Activated naive CD4-positive, alpha-beta T cell treated with anti-CD3 and anti-CD28 coated beads for 36 hours (primary cell): ENCODE measurements around the gene CERS6. TPM values are rescaled to one million over a fixed set of nuclear protein-coding genes. Genes with fewer than 3 reads are reported as not detected.
"Not testable (repeated sequence)": the region's sequence is repeated elsewhere in the genome, so short reads cannot be mapped to it uniquely, and the experiment has no call there.

ENCODE experiments used
- CTCF ChIA-PET: fragments of 350-600 bp; sonication (Branson Sonifier 250); formaldehyde crosslinking; loops from one replicate; lab custom pipeline; 2021; ENCODE audit warnings: antibody characterized with exemption; lab: Charles Lee
- DNase-seq: peaks from one replicate; pipeline ENCODE4 v3.0.0-alpha.2; 2020
- H3K27ac Mint-ChIP-seq: one replicate; pipeline ENCODE4 v1.8.0; 2021; ENCODE audit warnings: mild to moderate bottlenecking, mixed read lengths
- H3K27me3 Mint-ChIP-seq: one replicate; pipeline ENCODE4 v1.8.0; 2021; ENCODE audit warnings: low read depth, mixed read lengths
- H3K36me3 Mint-ChIP-seq: one replicate; pipeline ENCODE4 v1.8.0; 2021; ENCODE audit warnings: low read depth, mixed read lengths
- H3K4me1 Mint-ChIP-seq: one replicate; pipeline ENCODE4 v1.8.0; 2021; ENCODE audit warnings: low read depth, mixed read lengths
- H3K4me3 Mint-ChIP-seq: one replicate; pipeline ENCODE4 v1.8.0; 2021; ENCODE audit warnings: mild to moderate bottlenecking, moderate library complexity, mixed read lengths
- H3K9me3 Mint-ChIP-seq: one replicate; pipeline ENCODE4 v1.8.0; 2021; ENCODE audit warnings: mixed read lengths
- intact Hi-C: fragments of 100-400 bp; cut with micrococcal nuclease; formaldehyde crosslinking; loops from one replicate; pipeline ENCODE4 v1.15.1; 2023
- total RNA-seq, 2 experiments: library from RNA; stranded (reverse); gene quantifications; one replicate each; pipeline ENCODE4 v1.2.3, GENCODE V29; 2021

Gene CERS6
- total RNA-seq, 2 experiments from 2014 or later, result 9.7 to 10.0 TPM

DNA sequence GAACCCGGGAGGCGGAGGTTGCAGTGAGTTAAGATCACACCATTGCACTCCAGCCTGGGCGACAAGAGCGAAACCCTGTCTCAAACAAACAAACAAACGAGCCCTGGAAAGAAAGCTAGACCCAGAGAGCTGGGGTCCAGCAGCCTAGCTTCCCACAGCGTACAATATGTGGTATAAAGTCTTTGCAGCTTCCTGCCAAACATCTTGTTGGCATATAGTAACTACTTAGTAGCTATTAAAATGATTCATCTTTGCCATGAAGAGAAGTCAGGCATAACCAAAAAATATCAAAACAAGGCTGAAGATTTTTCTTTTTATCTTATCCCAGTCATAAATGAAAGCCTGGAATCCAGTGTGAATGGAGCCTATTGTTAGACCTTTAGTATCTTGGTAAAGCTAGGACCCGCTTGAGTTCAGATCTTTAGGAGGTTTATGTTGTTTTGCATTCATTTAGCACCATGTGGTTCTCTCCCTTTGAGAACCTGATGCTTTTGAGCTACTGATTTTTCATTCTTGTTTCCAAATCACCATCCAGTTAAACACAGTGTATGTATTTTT is 206.7 kb downstream of the CERS6 start:
- Mint-ChIP-seq H3K4me1 (peaks cover 12% of the 10 kb centered on the region), H3K4me3 (no peak overlapping the region), H3K36me3 (peaks cover 4% of the 10 kb centered on the region), H3K27me3 (no peaks in the 10 kb centered on the region), H3K27ac (no peak overlapping the region), H3K9me3 (no peaks in the 10 kb centered on the region)
- DNase-seq, result no peak
- intact Hi-C loops, result no loop called here
- CTCF ChIA-PET, result interaction anchor here (0.7 kb wide), 1 partner anchor 9 kb away, joined by 3 read pairs; no protein-coding TSS in a partner anchor

DNA sequence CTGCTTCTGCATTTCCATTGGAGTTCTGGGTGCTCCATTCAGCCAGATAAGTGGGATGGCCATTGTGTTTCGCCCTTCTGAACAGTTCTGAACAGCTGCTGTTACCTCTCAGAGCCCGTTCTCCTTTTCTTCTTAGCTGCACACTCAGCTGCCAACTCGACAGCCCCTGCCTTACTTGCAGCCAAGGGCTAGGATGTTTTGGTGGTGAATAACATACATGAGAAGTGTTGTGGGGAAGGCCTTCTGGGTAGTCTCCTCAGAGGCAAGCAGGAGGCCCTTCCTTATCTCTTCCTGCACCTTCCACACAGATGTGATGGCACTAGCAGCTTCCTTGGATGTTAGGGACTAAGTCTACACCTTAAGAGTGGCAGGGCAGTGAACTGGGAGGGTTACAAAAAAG is 207.9 kb downstream of the CERS6 start:
- Mint-ChIP-seq H3K4me3 (no peak overlapping the region), H3K4me1 (peaks cover 14% of the 10 kb centered on the region), H3K27ac (no peak overlapping the region), H3K27me3 (no peaks in the 10 kb centered on the region), H3K36me3 (peaks cover 7% of the 10 kb centered on the region), H3K9me3 (no peaks in the 10 kb centered on the region)
- CTCF ChIA-PET, result no interaction called here
- no peak for DNase-seq
- intact Hi-C loops, result no loop called here

DNA sequence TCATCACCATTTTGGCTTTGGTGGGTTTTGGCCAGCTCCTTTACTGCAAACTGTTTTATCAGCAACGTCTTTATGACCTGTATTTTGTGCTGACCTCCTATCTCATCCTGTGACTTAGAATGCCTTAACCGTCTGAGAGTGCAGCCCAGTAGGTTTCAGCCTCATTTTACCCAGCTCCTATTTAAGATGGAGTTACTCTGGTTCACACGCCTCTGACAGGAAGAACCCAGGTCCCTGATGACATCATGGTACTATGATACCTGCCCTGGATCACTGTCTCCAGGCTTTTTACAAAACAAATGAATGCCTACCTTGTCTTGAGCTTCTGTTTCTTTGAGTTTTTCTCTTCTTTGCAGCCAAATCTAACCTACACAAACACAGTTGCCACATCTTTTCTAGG is 208.6 kb downstream of the CERS6 start:
- H3K9me3 Mint-ChIP-seq, H3K36me3 Mint-ChIP-seq, CTCF ChIA-PET, H3K27me3 Mint-ChIP-seq, DNase-seq, H3K4me3 Mint-ChIP-seq, H3K27ac Mint-ChIP-seq, intact Hi-C loops: not testable (repeated sequence)
- peaks cover 18% of the 10 kb centered on the region for H3K4me1 Mint-ChIP-seq

DNA sequence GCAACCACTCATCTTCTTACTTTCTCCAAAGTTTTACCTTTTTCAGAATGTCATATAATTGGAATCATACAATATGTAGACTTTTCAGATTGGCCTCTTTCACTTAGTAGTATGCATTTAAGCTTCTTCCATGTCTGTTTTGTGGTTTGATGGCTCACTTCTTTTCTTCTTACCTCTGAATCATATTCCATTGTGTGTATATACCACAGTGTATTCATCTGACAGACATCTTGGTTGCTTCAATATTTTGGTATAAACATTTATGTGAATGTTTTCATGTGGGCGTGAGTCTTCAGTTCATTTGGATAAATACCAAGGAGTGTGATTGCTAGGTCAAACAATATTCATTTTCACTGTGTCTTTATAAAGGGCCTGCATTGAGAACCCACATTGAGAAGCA is 210.3 kb downstream of the CERS6 start:
- CTCF ChIA-PET, result no interaction called here
- H3K36me3 Mint-ChIP-seq, result peaks cover 7% of the 10 kb centered on the region

DNA sequence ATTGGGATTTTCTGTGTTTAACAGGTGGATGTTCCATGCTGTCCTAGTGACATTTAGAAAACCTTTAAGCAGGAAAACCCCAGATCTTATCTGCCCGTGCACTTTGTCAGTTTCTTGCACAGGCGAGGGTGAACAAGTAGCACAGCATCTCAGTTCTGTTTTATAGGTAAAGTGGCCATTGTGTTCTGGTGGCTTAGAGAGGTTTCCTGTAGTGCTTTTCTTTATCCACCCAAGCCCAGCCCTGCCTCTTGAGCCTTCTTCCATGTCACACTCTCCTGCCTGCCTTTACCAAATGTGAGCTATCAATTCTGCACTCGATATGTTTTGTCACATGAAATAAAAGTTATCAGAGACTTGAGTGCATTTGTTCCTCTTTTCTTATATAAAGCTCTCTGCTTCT is 211.1 kb downstream of the CERS6 start:
- Mint-ChIP-seq H3K4me3 (no peak overlapping the region), H3K9me3 (no peaks in the 10 kb centered on the region), H3K36me3 (peaks cover 8% of the 10 kb centered on the region), H3K27ac (no peak overlapping the region), H3K4me1 (peaks cover 25% of the 10 kb centered on the region), H3K27me3 (no peaks in the 10 kb centered on the region)
- intact Hi-C loops, result no loop called here
- DNase-seq, result no peak
- CTCF ChIA-PET, result interaction anchor here (0.5 kb wide), 1 partner anchor 493 kb away, joined by 3 read pairs; no protein-coding TSS in a partner anchor

More for the DNA sequence above, 210.3 kb downstream of the CERS6 start:
- Mint-ChIP-seq H3K27ac (no peak overlapping the region), H3K4me3 (no peak overlapping the region), H3K27me3 (no peaks in the 10 kb centered on the region), H3K9me3 (no peaks in the 10 kb centered on the region), H3K4me1 (peaks cover 25% of the 10 kb centered on the region)
- DNase-seq, result no peak
- intact Hi-C loops, result no loop called here

DNA sequence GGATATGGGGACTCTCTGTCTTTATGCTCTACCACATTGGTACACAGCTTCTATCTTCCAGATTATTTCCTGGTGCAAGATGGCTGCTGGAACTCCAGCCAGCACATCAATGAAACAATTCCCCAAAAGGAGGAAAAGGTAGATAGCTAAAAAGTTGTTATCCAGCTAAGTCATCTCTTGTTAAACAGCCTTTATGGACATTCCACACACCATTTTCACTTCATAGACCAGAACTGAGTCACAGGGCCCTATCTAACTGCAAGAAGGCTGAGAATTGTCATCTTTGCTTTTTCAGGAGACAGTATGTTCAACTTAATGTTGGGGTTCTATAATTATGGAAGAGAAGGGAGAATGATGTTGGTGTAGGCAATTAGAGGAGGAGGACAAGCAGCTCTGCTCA is 213.1 kb downstream of the CERS6 start:
- CTCF ChIA-PET, result no interaction called here
- no peaks in the 10 kb centered on the region for H3K27me3 Mint-ChIP-seq
- DNase-seq, result no peak
- peaks cover 7% of the 10 kb centered on the region for H3K36me3 Mint-ChIP-seq
- intact Hi-C loops, result no loop called here
- no peaks in the 10 kb centered on the region for H3K9me3 Mint-ChIP-seq
- H3K4me1 Mint-ChIP-seq, result peaks cover 25% of the 10 kb centered on the region
- H3K4me3 Mint-ChIP-seq, result no peak overlapping the region
- H3K27ac Mint-ChIP-seq, result no peak overlapping the region

DNA sequence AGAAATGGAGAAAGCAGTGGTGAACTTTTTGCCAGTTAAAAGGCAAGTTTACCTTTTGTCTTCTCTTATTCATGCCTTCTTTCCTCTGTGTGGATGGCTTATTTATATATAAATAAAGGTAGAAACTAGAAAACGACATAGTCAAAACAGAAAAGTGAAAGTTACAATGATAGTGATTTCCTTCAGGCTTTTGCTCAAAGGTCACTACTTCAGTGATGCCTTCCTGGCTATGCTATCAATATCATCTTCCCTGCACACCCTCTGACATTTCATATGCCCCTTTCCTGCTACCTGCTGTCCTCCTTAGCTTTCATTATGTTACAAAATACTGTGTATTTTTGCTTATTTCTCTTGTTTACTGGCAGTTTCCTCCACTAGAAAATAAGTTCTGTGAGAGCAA is 214.4 kb downstream of the CERS6 start:
- intact Hi-C loops, result no loop called here
- Mint-ChIP-seq H3K36me3 (peaks cover 10% of the 10 kb centered on the region), H3K4me3 (no peak overlapping the region), H3K4me1 (peaks cover 23% of the 10 kb centered on the region), H3K27me3 (no peaks in the 10 kb centered on the region), H3K9me3 (no peaks in the 10 kb centered on the region), H3K27ac (no peak overlapping the region)
- CTCF ChIA-PET, result no interaction called here
- no peak for DNase-seq

DNA sequence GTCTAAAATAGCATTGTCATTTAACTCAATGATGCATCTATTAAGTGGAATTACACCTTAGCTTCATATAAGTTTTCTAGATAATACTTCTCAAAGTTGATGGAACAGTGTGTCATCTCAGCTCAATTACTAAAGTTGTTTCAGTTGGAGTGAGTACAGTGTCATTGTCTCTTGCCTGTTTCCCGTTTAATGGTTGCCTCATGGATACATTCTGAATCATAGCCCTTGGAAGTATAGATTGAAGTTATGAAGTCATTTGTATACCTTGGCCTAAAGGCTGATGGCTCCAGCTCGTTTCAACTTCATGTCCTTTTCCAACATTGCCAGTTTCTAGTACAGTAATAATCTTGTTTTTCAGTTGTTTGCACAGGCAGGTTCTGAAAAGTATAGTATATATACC is 215.9 kb downstream of the CERS6 start:
- Mint-ChIP-seq H3K4me1 (peaks cover 13% of the 10 kb centered on the region), H3K27ac (no peak overlapping the region), H3K4me3 (no peak overlapping the region), H3K9me3 (no peaks in the 10 kb centered on the region), H3K27me3 (no peaks in the 10 kb centered on the region), H3K36me3 (peaks cover 9% of the 10 kb centered on the region)
- no peak for DNase-seq
- intact Hi-C loops, result no loop called here
- CTCF ChIA-PET, result interaction anchor here (1.4 kb wide), 1 partner anchor 34 kb away, joined by 4 read pairs; no protein-coding TSS in a partner anchor

DNA sequence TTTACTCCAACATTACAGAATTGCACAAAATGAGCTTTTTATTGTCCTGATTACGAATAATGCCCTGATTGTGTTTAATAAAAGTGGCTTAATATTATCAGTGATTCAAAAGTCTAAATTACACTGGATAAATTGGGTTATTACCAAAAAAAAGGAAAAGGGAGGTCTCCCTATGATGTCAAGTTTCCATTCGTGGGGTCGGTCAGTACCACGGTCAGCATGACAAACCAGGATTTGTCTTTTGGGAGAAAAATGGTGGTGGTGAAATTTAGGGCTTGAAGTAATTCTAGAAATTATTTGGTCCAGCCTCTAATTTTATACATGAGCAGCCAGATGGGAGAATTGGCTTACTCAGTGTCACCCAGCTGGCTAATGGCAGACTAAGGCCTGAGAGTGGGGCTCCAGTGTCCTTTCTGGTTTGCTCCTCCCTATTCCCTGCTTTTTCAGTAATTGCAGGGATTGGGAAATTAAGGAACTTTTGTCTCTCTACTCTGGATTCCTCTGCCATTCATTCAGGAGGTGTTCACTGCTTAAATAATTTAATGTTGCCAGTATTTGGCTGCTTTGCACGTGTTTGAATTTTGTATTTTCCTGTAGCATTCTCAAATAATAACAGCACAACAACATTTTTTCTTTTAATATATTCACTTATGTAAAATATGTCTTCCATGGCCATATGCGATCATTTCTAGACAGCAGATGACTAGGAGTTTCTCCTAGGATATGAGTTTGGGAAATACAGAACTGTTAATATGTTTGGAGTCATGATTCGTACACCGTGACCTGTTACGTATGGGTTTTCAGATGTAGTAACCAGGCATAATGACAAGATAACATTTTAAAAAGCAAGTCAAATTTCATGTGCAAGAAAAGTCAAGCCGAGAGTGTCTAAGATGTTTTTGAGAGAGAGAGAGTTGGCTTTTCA is 217.5 kb downstream of the CERS6 start:
- Mint-ChIP-seq H3K27ac (no peak overlapping the region), H3K4me1 (peaks cover 11% of the 10 kb centered on the region), H3K36me3 (peaks cover 10% of the 10 kb centered on the region), H3K9me3 (no peaks in the 10 kb centered on the region), H3K4me3 (no peak overlapping the region), H3K27me3 (no peaks in the 10 kb centered on the region)
- CTCF ChIA-PET, result interaction anchor here (1.4 kb wide), 1 partner anchor 33 kb away, joined by 4 read pairs; no protein-coding TSS in a partner anchor
- DNase-seq, result no peak
- intact Hi-C loops, result no loop called here

DNA sequence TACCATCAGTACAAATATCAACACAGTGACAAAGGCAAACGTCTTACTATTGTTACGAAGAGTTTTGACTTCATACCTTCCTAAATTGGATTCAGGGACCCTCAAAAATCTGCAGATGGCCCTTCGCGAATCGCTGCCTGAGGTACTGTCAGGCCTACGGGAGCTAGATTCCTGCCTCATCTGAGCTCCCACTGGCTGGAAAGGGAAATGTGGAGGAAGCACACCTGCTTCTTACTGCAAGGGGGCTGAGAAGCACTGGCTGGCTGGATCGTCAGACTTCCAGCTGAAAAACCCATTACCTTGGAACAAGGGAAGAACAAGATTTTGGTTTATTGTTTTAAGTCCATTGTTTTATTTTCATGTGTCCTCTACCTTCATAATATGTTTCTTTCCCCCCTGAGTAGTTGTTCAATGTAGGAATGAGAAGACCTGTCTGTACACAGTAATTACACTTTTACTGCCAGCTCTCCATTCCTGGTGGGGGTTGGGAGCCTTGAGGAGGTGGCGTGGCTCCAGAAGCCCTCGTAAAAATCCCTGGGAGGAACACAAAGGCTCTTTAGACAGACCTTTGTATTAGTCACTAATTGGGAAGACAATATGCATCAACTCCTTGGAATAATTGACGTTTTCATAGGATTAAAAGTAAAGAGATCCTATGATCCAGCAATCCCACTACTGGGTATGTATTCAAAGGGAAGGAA is 222.2 kb downstream of the CERS6 start:
- intact Hi-C loops, result no loop called here
- Mint-ChIP-seq H3K9me3 (no peaks in the 10 kb centered on the region), H3K27me3 (no peaks in the 10 kb centered on the region), H3K36me3 (peaks cover 9% of the 10 kb centered on the region), H3K27ac (no peak overlapping the region), H3K4me3 (no peak overlapping the region), H3K4me1 (no peaks in the 10 kb centered on the region)
- CTCF ChIA-PET, result no interaction called here
- DNase-seq, result no peak

DNA sequence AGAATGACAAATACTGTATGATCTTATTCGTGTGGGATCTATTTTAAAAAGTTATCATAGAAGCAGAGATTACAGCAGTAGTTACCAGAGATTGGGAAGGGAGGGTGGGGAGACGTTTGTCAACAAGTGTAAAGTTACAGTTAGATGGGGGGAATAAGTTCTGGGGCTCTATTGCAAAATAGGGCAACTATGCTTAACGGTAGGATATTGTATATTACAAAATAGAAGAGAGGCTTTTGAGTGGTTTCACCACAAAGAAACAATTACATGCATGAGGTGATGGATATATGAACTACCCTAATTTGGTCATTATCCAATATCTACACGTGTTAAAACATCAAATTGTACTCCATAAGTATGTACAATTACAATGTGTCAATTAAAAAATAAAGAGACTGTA is 223.0 kb downstream of the CERS6 start:
- CTCF ChIA-PET, result no interaction called here
- Mint-ChIP-seq H3K36me3 (peaks cover 7% of the 10 kb centered on the region), H3K4me1 (no peaks in the 10 kb centered on the region), H3K4me3 (no peak overlapping the region), H3K27ac (no peak overlapping the region), H3K9me3 (no peaks in the 10 kb centered on the region), H3K27me3 (no peaks in the 10 kb centered on the region)
- intact Hi-C loops, result no loop called here
- no peak for DNase-seq

DNA sequence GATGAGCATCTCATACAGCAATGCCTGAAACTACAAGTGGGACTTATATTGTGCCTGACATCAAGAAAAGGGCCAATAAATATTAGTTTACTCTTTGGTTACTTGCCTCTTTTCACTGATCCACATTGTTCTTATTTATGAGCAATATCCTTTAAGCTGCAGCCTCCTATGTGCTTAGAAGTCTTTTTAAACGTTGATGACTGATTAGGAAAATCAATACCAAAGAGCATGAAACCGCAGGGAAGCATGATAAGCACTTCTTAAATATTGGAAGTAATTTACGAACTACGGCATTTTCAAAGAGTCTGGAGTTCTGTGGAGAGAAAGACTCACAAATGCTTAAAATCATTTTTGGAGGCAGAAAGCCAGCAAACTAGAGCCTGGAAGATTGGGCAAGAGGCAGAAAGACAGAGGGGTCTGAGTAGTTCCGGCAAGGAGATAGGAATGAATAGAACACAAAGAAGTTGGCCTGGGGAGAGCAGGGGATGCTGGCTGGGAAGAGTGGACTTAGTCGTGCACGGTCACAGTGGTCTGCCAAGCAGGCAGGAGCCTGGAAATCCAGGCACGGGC is 223.8 kb downstream of the CERS6 start:
- intact Hi-C loops, result loop anchor here (10.0 kb wide), 1 partner anchor 425 kb away; no protein-coding TSS in a partner anchor
- no peaks in the 10 kb centered on the region for H3K27me3 Mint-ChIP-seq
- H3K4me1 Mint-ChIP-seq, result no peaks in the 10 kb centered on the region
- no peaks in the 10 kb centered on the region for H3K9me3 Mint-ChIP-seq
- CTCF ChIA-PET, result no interaction called here
- peaks cover 4% of the 10 kb centered on the region for H3K36me3 Mint-ChIP-seq
- DNase-seq, result no peak
- no peak overlapping the region for H3K27ac Mint-ChIP-seq
- no peak overlapping the region for H3K4me3 Mint-ChIP-seq
